Vagina (tissue), 2 donors: ENCODE results near the gene WDR5B. TPM values are rescaled to one million over a fixed set of nuclear protein-coding genes. Genes with fewer than 3 reads are reported as not detected.

Experiments used
- DNase-seq, 2 donors: peaks; one replicate each; pipeline ENCODE4 v3.0.0-alpha.2; 2017; ENCODE audit errors: extremely low spot score in 2 of 2
- H3K27ac ChIP-seq: fragments of 200-600 bp; sonication (generic); one replicate; pipeline ENCODE4 v1.5.1; 2019
- H3K27me3 ChIP-seq: fragments of 200-600 bp; sonication (generic); one replicate; pipeline ENCODE4 v1.5.1; 2019
- H3K36me3 ChIP-seq, 2 donors: fragments of 200-600 bp; sonication (generic); one replicate each; pipeline ENCODE4 v1.5.1; 2017 to 2019
- H3K4me1 ChIP-seq: fragments of 200-600 bp; sonication (generic); one replicate; pipeline ENCODE4 v1.5.1; 2019
- H3K4me3 ChIP-seq, 2 donors: fragments of 200-600 bp; sonication (generic); 1 replicate in 1 of 2; 2 replicates in 1 of 2; pipeline ENCODE4 v1.5.1; 2016 to 2019
- H3K9me3 ChIP-seq: fragments of 200-600 bp; sonication (generic); one replicate; pipeline ENCODE4 v1.5.1; 2019
- CTCF ChIP-seq, 3 experiments: fragments of 450-650 bp in 2 of 3; fragments of 200-600 bp in 1 of 3; sonication (generic) in 1 of 3; IDR thresholded peaks; one replicate each; pipeline ENCODE4 v1.5.1; 2017 to 2019; ENCODE audit warnings: antibody characterized with exemption in 3 of 3, mild to moderate bottlenecking in 2 of 3, moderate library complexity in 2 of 3
- POLR2A ChIP-seq, 2 donors: fragments of 450-650 bp; IDR thresholded peaks; one replicate each; pipeline ENCODE4 v1.6.1; 2017; ENCODE audit warnings: antibody characterized with exemption in 2 of 2, mild to moderate bottlenecking in 2 of 2, moderate library complexity in 2 of 2
- POLR2AphosphoS5 ChIP-seq, 2 donors: sonication (generic); formaldehyde crosslinking; IDR thresholded peaks; one replicate each; pipeline ENCODE4 v1.9.0; 2017; ENCODE audit warnings: antibody characterized with exemption in 2 of 2, mild to moderate bottlenecking in 2 of 2, low read depth in 1 of 2; ENCODE audit not compliant: insufficient read depth in 1 of 2
- intact Hi-C: fragments of 100-400 bp; cut with DNase I; formaldehyde crosslinking; loops from one replicate; pipeline ENCODE4 v1.15.1; 2023
- total RNA-seq: library from RNA; depleted of rRNA; stranded (reverse); fragments of >200 nt; gene quantifications from one replicate; pipeline ENCODE4 v1.2.3, GENCODE V29; 2016

WDR5B gene
- total RNA-seq, 1 donor from 2014 or later = 1.5 TPM

DNA sequence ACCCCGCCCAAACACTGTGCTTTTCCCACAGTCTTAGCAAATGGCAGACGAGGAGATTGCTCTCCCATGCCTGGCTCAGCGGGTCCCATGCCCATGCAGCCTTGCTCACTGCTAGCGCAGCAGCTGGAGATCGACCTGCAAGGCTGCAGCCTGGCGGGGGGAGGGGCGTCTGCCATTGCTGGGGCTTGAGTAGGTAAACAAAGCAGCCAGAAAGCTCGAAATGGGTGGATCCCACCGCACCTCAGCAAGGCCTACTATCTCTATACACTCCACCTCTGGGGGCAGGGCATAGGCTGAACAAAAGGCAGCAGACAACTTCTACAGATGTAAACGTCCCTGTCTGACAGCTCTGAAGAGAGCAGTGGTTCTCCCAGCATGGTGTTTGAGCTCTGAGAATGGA, 27.2 kb upstream of the WDR5B start:
- Histone ChIP-seq H3K4me3 (no peak overlapping the region), H3K36me3 (peaks cover 0 to 65% of the 10 kb centered on the region in 2 donors), H3K27me3 (no peaks in the 10 kb centered on the region), H3K4me1 (no peaks in the 10 kb centered on the region), H3K9me3 (no peaks in the 10 kb centered on the region), H3K27ac (no peak overlapping the region)
- TF ChIP-seq POLR2AphosphoS5 (IDR thresholded peaks at IDR 0.05; ENCODE audit: insufficient read depth in 1 of 2, low read depth in 1 of 2) (no peak), POLR2A (IDR thresholded peaks at IDR 0.05) (no peak), CTCF (IDR thresholded peaks at IDR 0.05) (no peak)
- DNase-seq = no peak
- intact Hi-C loops = no loop called here

- Histone ChIP-seq H3K4me1 (no peaks in the 10 kb centered on the region), H3K4me3 (no peak overlapping the region), H3K27ac (no peak overlapping the region), H3K9me3 (no peaks in the 10 kb centered on the region), H3K36me3 (peaks cover 0 to 77% of the 10 kb centered on the region in 2 donors), H3K27me3 (no peaks in the 10 kb centered on the region)
- intact Hi-C loops = no loop called here
- no peak for TF ChIP-seq CTCF (IDR thresholded peaks at IDR 0.05)
- no peak for TF ChIP-seq POLR2AphosphoS5 (IDR thresholded peaks at IDR 0.05; ENCODE audit: insufficient read depth in 1 of 2, low read depth in 1 of 2)
- TF ChIP-seq POLR2A (IDR thresholded peaks at IDR 0.05) = no peak
- DNase-seq = no peak
These were observed 20.1 kb upstream of the WDR5B start for GRCh38 chr3:122435950-122436349.

GRCh38 chr3:122430371-122430770, 14.5 kb upstream of the WDR5B start:
- intact Hi-C loops = no loop called here
- H3K27me3 ChIP-seq = no peaks in the 10 kb centered on the region
- H3K27ac ChIP-seq = no peak overlapping the region
- H3K4me3 ChIP-seq = no peak overlapping the region
- DNase-seq = no peak
- no peaks in the 10 kb centered on the region for H3K4me1 ChIP-seq
- TF ChIP-seq CTCF (IDR thresholded peaks at IDR 0.05) = no peak
- no peak for TF ChIP-seq POLR2AphosphoS5 (IDR thresholded peaks at IDR 0.05; ENCODE audit: insufficient read depth in 1 of 2, low read depth in 1 of 2)
- TF ChIP-seq POLR2A (IDR thresholded peaks at IDR 0.05) = no peak
- no peaks in the 10 kb centered on the region for H3K9me3 ChIP-seq
- peaks cover 0 to 55% of the 10 kb centered on the region in 2 donors for H3K36me3 ChIP-seq

- intact Hi-C loops = no loop called here
- Histone ChIP-seq H3K27ac (no peak overlapping the region), H3K36me3 (peaks cover 0 to 53% of the 10 kb centered on the region in 2 donors), H3K27me3 (no peaks in the 10 kb centered on the region), H3K9me3 (no peaks in the 10 kb centered on the region), H3K4me1 (no peaks in the 10 kb centered on the region), H3K4me3 (no peak overlapping the region)
- TF ChIP-seq CTCF (IDR thresholded peaks at IDR 0.05) (no peak), POLR2AphosphoS5 (IDR thresholded peaks at IDR 0.05; ENCODE audit: insufficient read depth in 1 of 2, low read depth in 1 of 2) (no peak), POLR2A (IDR thresholded peaks at IDR 0.05) (no peak)
- DNase-seq = no peak
These were observed 12.1 kb upstream of the WDR5B start for GRCh38 chr3:122427857-122428471.

DNA sequence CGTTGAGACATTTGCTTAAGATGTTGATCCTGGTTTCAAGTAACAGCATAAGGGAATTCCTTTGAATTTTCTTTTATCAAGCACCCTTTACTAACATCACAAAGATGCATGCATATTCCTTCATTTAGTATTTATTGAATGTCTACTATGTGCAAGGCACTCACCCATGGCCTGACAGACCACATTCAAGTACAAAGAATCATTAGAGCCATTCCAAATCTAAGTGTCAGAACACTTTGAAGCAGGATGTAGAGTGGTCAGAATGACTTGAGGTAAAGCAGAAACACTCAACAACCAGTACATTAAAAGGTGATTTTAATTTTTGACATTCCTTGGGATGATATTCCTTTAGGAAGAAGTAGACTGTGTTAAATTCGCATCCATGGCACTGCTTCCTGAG, 6.0 kb upstream of the WDR5B start:
- DNase-seq = no peak
- Histone ChIP-seq H3K9me3 (no peaks in the 10 kb centered on the region), H3K27ac (no peak overlapping the region), H3K4me1 (peaks cover 11% of the 10 kb centered on the region), H3K27me3 (no peaks in the 10 kb centered on the region), H3K4me3 (no peak overlapping the region), H3K36me3 (peaks cover 0 to 27% of the 10 kb centered on the region in 2 donors)
- intact Hi-C loops = no loop called here
- TF ChIP-seq POLR2A (IDR thresholded peaks at IDR 0.05) (no peak), POLR2AphosphoS5 (IDR thresholded peaks at IDR 0.05; ENCODE audit: insufficient read depth in 1 of 2, low read depth in 1 of 2) (no peak), CTCF (IDR thresholded peaks at IDR 0.05) (no peak)
